HG02938 (cell line): ENCODE results near the gene ARHGAP45.

Experiments
- ATAC-seq: cut with Tn5 transposase; IDR thresholded peaks from one replicate; pipeline ENCODE4 v1.9.1; 2021; ENCODE audit warnings: mild to moderate bottlenecking, moderate library complexity; ENCODE audit not compliant: unreplicated experiment

The ARHGAP45 gene

DNA sequence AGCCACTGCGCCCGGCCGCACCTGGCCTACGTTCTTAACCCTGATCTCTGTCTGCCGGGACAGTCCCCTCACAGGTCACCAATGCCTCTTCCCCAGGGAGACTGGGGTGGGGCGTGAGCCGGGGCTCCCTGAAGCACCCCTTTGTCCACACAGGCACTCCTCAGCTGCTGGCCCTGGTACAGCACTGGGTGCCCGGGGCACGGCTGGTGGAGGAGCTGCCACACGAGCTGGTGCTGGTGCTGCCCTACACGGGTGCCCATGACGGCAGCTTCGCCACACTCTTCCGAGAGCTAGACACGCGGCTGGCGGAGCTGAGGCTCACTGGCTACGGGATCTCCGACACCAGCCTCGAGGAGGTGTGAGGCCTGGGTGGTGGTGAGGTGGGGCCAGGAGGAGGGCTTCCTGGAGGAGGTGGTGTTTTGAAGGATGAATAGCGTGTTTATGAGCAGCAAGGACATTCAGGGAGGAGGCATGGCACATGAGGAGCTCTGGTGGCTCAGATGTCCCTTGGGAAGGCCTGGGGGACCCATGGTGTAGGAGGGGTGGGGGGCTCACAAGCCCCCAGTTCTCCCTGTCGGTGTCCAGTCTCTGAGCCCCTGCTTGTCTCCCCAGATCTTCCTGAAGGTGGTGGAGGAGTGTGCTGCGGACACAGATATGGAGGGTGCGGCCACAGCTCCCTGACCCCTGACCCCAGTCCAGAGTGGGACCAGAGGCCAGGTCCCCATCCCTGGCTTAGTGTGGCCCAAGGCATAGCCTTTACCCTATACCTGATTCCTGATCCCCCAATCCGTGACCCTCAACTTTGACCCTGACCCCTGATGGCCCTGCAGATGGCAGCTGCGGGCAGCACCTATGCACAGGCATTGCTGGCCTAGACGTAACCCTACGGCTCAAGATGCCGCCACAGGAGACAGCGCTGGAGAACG lies 13.5 kb upstream of the ARHGAP45 start:
- no peak for ATAC-seq

DNA sequence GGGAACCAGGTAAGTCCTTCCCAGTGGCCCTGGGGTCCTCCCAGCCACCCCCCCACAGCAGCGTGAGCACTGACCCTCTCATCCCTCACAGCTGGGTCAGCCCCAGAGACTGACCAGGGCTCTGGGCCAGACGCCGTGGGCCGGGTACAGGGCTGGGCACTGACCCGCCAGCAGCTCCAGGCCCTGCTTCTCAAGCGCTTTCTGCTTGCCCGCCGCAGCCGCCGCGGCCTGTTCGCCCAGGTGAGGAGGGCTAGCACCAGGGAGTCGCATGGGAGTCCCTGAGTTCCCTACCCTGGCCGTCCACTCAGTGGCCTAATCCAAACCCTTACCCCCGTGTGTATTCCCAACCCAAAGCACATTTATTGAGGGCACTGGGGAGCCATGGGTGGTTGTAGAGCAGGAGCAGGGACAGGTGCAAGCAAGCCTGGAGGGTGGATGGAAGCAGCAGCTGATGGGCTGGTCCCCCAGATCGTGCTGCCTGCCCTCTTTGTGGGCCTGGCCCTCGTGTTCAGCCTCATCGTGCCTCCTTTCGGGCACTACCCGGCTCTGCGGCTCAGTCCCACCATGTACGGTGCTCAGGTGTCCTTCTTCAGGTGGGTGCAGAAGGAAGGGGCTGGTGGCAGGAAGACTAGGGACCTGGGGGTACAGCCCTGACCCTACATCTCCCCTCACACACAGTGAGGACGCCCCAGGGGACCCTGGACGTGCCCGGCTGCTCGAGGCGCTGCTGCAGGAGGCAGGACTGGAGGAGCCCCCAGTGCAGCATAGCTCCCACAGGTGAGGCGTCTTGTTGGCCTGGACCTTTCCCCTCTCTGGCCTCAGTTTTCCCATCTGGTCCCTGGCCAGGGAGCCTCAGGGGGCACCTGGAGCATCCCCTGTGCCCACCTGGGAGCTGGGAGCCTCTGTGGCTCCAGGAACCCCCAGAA lies 12.6 kb upstream of the ARHGAP45 start:
- no peak for ATAC-seq

DNA sequence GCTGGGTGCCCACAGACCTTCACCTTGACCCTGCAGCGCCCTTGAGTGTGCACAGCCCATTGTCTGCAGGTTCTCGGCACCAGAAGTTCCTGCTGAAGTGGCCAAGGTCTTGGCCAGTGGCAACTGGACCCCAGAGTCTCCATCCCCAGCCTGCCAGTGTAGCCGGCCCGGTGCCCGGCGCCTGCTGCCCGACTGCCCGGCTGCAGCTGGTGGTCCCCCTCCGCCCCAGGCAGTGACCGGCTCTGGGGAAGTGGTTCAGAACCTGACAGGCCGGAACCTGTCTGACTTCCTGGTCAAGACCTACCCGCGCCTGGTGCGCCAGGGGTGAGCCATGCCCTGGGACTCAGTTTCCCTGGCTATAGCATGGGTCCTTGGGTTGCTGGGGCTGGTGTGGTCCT lies 11.9 kb upstream of the ARHGAP45 start:
- no peak for ATAC-seq

DNA sequence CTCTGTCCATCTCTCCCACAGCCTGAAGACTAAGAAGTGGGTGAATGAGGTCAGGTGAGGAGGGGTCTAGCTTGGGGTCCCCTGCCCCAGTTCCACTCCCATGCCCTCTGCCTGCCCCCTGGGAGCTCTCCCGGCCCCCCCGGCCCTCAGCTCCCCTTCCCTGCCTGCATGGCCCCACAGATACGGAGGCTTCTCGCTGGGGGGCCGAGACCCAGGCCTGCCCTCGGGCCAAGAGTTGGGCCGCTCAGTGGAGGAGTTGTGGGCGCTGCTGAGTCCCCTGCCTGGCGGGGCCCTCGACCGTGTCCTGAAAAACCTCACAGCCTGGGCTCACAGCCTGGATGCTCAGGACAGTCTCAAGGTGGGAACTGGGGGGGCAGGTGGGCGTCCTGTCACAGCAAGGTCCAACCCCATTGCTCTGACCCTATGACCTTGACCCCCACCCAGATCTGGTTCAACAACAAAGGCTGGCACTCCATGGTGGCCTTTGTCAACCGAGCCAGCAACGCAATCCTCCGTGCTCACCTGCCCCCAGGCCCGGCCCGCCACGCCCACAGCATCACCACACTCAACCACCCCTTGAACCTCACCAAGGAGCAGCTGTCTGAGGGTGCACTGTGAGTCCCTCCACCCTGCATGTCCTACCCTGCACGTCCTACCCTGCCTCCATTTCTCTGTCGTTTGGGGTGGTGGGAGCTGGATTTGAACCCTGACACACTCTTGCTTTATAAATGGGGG lies 10.9 kb upstream of the ARHGAP45 start:
- no peak for ATAC-seq

DNA sequence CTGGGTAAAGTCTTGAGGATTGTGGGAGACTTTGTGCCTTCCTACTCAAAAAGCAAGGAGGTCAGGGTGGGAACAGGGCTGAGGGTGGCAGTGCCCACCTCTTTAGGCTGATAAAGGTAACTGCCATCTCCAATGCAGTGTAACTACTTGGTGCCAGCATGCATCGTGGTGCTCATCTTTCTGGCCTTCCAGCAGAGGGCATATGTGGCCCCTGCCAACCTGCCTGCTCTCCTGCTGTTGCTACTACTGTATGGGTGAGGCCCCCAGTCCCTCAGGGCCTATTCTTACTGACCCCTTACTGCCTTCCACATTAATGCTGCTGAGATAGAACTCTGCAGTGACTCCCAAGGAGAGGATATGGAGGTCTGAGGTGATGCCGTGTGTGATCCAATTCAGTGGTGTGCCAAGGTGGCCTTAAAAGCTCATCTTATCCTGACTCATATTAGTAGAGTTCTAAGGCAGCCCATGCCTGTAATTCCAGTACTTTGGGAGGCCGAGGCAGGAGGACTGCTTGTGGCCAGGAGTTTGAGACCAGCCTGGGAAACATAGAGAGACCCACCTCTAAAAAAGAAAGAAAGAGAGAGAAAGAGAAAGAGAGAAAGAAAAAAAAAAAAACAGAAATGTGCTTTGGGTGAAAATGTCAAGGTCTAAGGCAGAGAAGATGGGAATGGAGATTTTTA lies 9.7 kb upstream of the ARHGAP45 start:
- no peak for ATAC-seq

DNA sequence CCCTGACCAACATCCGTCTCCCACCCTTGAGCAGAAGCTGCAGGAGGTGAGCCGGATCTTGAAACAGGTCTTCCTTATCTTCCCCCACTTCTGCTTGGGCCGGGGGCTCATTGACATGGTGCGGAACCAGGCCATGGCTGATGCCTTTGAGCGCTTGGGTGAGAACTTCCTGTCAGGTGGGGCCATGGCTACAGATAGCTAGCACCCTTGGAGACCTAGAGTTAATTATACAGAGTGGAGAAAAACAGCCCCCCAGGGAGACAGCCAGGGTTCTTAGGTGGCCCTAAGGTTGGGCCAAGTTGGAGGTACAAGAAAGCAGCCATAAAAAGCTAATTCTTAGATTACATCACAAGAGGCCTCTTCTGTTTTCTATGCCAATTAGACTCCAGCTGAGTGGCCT lies 8.9 kb upstream of the ARHGAP45 start:
- no peak for ATAC-seq

DNA sequence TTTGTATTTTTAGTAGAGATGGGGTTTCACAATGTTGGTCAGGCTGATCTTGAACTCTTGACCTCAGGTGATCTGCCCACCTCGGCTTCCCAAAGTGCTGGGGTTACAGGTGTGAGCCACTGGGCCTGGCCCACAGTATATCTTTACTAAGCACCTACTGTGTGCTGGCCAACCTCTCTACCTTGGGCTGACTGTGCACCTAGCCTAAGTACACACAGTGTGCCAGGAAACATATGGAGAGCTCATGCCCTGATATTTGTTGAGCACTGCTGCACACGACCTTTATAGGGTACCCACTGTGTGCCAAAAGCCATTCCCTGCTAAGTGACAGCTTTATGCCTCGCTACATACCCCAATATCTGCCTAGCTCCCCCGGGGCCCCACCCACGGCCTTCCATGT lies 6.3 kb upstream of the ARHGAP45 start:
- no peak for ATAC-seq

DNA sequence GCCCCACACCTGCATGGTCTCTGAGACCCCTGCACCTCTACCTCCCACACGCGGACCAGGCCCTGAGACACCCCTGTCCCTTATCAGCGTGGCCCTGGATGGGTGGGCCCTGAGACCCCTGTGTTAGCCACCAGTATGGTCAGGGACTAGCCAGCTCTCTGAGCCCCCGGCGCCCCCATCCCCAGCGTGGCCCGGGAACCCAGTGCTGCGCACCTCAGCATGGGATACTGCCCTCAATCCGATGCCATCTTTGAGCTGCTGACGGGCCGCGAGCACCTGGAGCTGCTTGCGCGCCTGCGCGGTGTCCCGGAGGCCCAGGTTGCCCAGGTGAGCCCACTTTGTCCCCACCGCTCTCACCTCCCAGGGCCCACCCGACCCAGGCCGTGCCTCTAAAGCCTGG lies 5.0 kb upstream of the ARHGAP45 start:
- no peak for ATAC-seq

DNA sequence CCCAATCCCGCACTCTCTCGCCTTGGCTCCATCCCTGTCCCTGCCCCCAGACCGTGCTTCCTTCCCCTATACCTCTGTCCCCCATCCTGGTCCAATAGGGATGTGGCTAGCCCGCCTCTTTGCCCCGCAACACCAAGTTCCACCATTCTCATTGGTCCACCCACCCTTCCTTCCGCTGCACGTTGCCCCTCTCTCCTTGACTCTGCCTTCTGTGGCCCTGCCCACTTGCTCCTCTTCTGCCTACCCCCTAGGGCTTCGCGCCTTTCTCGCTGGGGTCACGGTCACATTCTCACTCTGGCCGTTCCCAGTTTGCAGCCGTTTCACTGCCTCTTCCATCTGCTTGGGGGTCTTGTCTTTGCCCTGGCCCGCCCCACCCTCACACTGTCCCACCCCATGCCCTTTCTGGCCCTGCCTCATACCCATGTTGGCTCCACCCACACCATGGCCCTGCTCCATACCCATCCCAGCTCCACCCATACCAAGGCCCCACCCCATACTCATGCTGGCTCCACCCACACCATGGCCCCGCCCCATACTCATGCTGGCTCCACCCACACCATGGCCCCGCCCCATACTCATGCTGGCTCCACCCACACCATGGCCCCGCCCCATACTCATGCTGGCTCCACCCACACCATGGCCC lies 4.5 kb upstream of the ARHGAP45 start:
- no peak for ATAC-seq

DNA sequence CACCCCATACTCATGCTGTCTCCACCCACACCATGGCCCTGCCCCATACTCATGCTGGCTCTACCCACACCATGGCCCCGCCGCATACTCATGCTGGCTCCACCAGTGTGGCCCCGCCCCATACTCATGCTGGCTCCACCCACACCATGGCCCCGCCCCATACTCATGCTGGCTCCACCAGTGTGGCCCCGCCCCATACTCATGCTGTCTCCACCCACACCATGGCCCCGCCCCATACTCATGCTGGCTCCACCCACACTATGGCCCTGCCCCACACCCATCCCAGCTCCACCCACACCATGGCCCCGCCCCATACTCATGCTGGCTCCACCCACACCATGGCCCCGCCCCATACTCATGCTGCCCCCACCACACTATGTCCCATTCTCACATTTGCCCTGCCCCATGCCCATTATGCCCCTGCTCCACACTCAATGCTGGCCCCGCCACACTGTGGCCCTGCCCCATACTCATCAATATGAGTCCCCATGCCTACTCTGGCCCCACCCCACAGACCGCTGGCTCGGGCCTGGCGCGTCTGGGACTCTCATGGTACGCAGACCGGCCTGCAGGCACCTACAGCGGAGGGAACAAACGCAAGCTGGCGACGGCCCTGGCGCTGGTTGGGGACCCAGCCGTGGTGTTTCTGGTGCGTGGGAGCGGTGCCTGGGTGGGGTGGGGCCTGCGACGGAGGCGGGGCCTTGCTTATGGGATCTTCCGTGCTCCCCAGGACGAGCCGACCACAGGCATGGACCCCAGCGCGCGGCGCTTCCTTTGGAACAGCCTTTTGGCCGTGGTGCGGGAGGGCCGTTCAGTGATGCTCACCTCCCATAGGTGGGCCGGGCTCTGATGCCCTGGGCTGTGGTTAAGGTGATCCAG lies 3.7 kb upstream of the ARHGAP45 start:
- no peak for ATAC-seq

DNA sequence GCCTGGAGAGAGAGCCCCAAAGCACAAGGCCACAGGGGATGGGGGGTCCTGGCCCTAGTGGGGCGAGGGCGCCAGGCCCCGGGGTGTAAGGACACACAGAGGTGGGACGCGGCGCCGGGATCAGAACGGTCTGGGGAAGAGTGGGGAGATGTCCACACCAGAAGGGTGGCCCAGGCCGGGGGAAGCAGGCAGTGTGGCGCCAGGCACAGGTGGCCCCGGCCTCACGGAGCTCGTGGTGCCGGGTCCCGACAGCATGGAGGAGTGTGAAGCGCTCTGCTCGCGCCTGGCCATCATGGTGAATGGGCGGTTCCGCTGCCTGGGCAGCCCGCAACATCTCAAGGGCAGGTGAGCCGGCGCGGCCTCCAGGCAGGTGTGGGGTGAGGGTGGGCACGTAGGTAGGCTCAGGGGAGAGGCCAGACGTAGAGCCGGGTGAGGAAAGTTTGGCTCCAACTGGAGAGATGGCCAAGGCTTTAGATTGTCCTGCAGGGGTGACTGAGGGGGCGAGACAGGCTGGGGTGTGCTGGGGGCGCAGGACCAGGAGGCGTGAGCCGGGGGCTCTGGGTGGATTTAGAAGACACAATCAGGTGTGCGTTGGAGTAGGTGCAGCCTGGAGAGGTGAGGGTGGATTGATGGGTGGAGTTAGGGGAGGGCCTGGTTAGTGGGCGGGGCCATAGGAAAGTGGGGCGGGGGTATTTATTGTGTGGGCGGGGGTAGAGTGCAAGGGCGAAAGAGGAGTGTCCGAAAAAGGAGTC lies 2.9 kb upstream of the ARHGAP45 start:
- ATAC-seq = no peak

DNA sequence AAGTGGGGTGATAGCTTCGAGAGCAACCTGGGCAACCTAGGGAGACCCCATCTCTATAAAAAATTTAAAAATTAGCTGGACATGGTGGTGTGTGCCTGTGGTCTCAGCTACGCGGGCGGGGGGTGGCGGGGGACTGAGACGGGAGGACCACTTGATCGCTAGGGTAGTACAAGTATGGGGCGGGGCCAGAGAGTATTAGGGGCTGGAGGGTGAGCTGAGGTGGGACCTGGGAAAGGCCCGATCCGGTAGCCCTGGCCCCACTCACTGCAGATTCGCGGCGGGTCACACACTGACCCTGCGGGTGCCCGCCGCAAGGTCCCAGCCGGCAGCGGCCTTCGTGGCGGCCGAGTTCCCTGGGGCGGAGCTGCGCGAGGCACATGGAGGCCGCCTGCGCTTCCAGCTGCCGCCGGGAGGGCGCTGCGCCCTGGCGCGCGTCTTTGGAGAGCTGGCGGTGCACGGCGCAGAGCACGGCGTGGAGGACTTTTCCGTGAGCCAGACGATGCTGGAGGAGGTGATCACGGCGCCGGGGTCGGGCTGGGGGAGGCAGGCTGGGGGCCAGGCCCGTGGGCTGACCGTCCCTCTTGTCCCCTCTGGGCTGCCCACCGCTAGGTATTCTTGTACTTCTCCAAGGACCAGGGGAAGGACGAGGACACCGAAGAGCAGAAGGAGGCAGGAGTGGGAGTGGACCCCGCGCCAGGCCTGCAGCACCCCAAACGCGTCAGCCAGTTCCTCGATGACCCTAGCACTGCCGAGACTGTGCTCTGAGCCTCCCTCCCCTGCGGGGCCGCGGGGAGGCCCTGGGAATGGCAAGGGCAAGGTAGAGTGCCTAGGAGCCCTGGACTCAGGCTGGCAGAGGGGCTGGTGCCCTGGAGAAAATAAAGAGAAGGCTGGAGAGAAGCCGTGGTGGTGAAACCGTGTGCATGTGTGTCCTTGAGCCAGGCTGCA lies 2.0 kb upstream of the ARHGAP45 start:
- ATAC-seq = no peak

DNA sequence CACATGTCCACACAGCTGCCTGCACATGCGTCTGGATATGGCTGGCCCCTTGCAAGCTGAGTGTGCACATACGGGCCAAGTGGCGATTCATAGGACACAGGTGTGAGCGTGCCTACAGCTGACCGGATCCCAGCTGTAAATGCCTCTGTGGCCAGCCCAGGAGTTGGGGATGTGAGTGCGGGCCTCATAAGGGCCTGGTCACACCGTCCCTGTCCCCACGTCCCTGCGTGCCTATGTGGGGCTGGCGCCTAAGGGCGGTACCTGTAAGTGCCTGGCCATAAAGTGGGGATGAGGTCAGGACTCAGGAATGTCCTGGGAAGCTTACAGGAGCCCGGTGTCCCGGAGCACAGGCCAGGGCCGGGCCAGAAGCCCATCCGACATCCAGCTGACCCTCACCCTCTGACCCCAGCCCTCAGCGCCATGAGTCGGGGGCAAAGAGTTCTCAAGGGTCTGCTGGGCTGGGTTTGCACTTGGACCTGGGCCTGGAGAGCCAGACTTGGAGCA lies 1.3 kb upstream of the ARHGAP45 start:
- ATAC-seq = no peak

DNA sequence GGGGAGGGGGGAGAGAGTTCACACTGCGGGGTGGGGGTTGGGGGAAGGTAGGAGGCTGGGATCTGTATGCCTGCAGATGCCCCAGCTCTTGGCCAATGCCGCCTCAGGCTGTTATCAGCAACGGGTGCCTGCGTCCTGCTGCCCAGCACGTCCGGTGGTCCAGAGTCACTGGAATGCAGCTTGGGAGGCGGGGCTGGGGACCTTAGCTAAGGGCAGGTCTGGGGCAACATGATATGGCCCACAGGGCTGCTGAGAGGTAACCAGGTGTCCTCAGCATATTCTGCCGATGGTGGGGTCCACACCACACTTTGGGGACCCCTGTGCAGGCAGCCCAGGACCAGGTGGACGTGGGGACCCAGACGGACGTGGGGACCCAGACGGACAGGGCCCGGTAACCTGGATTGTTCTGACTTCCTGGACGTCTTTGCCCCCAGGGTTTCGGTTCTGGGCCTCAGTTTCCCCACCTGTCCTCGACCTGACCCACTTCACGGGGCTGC lies 668 bp upstream of the ARHGAP45 start:
- ATAC-seq = no peak

DNA sequence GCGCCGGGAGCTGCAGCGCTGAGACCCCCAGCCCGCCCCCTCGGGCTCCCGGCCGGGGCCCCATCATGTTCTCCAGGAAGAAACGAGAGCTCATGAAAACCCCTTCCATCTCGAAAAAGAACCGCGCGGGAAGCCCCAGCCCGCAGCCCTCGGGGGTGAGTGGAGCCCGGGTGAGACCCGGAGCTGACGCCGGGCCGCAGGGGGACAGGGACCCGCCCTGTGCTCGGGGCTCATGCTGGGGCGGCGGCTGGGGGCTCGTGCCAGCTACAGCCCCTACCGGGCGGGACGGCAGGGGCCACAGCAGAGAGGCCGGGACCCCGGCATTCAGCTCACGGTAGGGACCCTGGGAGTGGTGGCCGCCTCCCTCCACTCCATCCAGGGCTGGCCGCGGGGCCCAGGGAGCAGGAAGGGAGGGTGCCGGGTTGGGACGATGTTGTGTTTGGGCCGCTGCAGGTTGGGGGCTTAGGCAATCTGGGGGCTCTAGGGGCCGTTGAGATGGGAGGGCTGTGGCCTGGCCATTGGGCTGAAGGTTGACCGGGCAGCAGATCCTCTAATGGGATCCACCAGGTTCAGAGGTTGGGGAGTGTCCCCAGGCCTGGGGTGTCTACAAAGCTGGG lies 482 bp downstream of the ARHGAP45 start:
- ATAC-seq = no peak
